Activated CD8-positive, alpha-beta T cell treated with anti-CD3 and anti-CD28 coated beads for 36 hours (primary cell): ENCODE data around the gene ARVCF. TPM values are rescaled to one million over a fixed set of nuclear protein-coding genes. Genes with fewer than 3 reads are reported as not detected.

Source experiments
- ATAC-seq: fragments of 200-7000 bp; cut with Tn5 transposase; one replicate; pipeline ENCODE4 v1.10.0; 2021; ENCODE audit warnings: mild to moderate bottlenecking, moderate library complexity
- CTCF ChIA-PET: fragments of 350-600 bp; sonication (Branson Sonifier 250); formaldehyde crosslinking; loops from one replicate; lab custom pipeline; 2021; ENCODE audit warnings: antibody characterized with exemption; lab: Charles Lee
- POLR2A ChIA-PET: fragments of 350-600 bp; sonication (Branson Sonifier 250); formaldehyde crosslinking; loops from one replicate; lab custom pipeline; 2021; ENCODE audit warnings: antibody characterized with exemption; lab: Charles Lee
- DNase-seq: peaks from one replicate; pipeline ENCODE4 v3.0.0-alpha.2; 2020
- H3K27ac Mint-ChIP-seq: one replicate; pipeline ENCODE4 v1.8.0; 2021; ENCODE audit warnings: mild to moderate bottlenecking, mixed read lengths
- H3K27me3 Mint-ChIP-seq: one replicate; pipeline ENCODE4 v1.8.0; 2021; ENCODE audit warnings: mixed read lengths
- H3K36me3 Mint-ChIP-seq: one replicate; pipeline ENCODE4 v1.8.0; 2021; ENCODE audit warnings: low read depth, mixed read lengths
- H3K4me1 Mint-ChIP-seq: one replicate; pipeline ENCODE4 v1.8.0; 2021; ENCODE audit warnings: low read depth, mixed read lengths
- H3K4me3 Mint-ChIP-seq: one replicate; pipeline ENCODE4 v1.8.0; 2021; ENCODE audit warnings: mild to moderate bottlenecking, moderate library complexity, mixed read lengths
- H3K9me3 Mint-ChIP-seq: one replicate; pipeline ENCODE4 v1.8.0; 2021; ENCODE audit warnings: mixed read lengths
- intact Hi-C: fragments of 100-400 bp; cut with micrococcal nuclease; formaldehyde crosslinking; loops from one replicate; pipeline ENCODE4 v1.10.0; 2022
- total RNA-seq, 2 experiments: library from RNA; stranded (reverse); gene quantifications; one replicate each; pipeline ENCODE4 v1.2.3, GENCODE V29; 2021
- TF ChIP-seq, protein P1 (sequence below): fragments of 200-600 bp; IDR thresholded peaks from one replicate; pipeline ENCODE4 v1.8.0; 2022; ENCODE audit warnings: antibody characterized with exemption, mild to moderate bottlenecking

Gene ARVCF
- total RNA-seq: 1 to 10 TPM; 1.2 to 1.9 TPM

- H3K9me3 Mint-ChIP-seq: no peaks in the 10 kb centered on the region
- ChIA-PET CTCF (no interaction called here), POLR2A (no interaction called here)
- peaks cover 20% of the 10 kb centered on the region for H3K27me3 Mint-ChIP-seq
- DNase-seq: peak; percentile 89
- peak within 1 kb of the TSS; percentile 76 for H3K4me3 Mint-ChIP-seq
- ATAC-seq: peak; percentile 64
- TF ChIP-seq, protein P1, sequence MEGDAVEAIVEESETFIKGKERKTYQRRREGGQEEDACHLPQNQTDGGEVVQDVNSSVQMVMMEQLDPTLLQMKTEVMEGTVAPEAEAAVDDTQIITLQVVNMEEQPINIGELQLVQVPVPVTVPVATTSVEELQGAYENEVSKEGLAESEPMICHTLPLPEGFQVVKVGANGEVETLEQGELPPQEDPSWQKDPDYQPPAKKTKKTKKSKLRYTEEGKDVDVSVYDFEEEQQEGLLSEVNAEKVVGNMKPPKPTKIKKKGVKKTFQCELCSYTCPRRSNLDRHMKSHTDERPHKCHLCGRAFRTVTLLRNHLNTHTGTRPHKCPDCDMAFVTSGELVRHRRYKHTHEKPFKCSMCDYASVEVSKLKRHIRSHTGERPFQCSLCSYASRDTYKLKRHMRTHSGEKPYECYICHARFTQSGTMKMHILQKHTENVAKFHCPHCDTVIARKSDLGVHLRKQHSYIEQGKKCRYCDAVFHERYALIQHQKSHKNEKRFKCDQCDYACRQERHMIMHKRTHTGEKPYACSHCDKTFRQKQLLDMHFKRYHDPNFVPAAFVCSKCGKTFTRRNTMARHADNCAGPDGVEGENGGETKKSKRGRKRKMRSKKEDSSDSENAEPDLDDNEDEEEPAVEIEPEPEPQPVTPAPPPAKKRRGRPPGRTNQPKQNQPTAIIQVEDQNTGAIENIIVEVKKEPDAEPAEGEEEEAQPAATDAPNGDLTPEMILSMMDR: peak; percentile 35
- intact Hi-C loops: no loop called here
- H3K4me1 Mint-ChIP-seq: peaks cover 12% of the 10 kb centered on the region
- no peaks in the 10 kb centered on the region for H3K36me3 Mint-ChIP-seq
- H3K27ac Mint-ChIP-seq: no peak within 1 kb of the TSS
These were observed at the start of gene ARVCF for GRCh38 chr22:20016734-20017621. TSS of gene ARVCF (minus strand) at chr22:20016823. CDS start at chr22:19990794, 26,029 bp downstream.

- DNase-seq (no peak), ATAC-seq (no peak)
- ChIA-PET CTCF (no interaction called here), POLR2A (interaction anchor here (0.6 kb wide), 2 partner anchors 27 to 342 kb away, joined by 3 to 5 read pairs; no protein-coding TSS in a partner anchor)
- Mint-ChIP-seq H3K27me3 (no peaks in the 10 kb centered on the region), H3K27ac (no peak overlapping the region), H3K36me3 (peaks cover 3% of the 10 kb centered on the region), H3K4me3 (no peak overlapping the region), H3K4me1 (no peaks in the 10 kb centered on the region), H3K9me3 (no peaks in the 10 kb centered on the region)
- TF ChIP-seq, protein P1: no peak
- intact Hi-C loops: no loop called here
These were observed 49.4 kb upstream of the ARVCF start for GRCh38 chr22:20065896-20066616.

DNA sequence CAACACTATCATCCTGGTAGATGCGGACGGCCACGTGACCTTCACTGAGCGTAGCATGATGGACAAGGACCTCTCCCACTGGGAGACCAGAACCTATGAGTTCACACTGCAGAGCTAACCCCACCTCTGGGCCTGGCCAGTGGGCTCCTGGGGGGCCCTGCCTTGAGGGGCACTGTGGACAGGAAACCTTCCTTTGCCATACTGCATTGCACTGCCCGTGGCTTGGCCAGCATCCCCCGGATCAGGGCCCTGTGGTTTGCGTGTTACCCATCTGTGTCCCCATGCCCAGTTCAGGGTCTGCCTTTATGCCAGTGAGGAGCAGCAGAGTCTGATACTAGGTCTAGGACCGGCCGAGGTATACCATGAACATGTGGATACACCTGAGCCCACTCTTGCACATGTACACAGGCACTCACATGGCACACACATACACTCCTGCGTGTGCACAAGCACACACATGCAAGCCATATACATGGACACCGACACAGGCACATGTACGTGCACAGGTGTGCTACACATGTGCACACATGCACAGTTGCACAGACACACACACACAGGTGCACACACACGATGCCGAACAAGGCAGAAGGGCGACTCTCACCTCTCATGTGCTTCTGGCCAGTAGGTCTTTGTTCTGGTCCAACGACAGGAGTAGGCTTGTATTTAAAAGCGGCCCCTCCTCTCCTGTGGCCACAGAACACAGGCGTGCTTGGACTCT, 48.1 kb upstream of the ARVCF start:
- ChIA-PET CTCF (no interaction called here), POLR2A (interaction anchor here (0.8 kb wide), 1 partner anchor 8 kb away, joined by 3 read pairs; no protein-coding TSS in a partner anchor)
- no peak overlapping the region for H3K27ac Mint-ChIP-seq
- no peaks in the 10 kb centered on the region for H3K9me3 Mint-ChIP-seq
- H3K4me3 Mint-ChIP-seq: no peak overlapping the region
- DNase-seq: no peak
- ATAC-seq: no peak
- peaks cover 3% of the 10 kb centered on the region for H3K36me3 Mint-ChIP-seq
- intact Hi-C loops: no loop called here
- TF ChIP-seq, protein P1: no peak
- no peaks in the 10 kb centered on the region for H3K4me1 Mint-ChIP-seq
- no peaks in the 10 kb centered on the region for H3K27me3 Mint-ChIP-seq

- Mint-ChIP-seq H3K27ac (no peak overlapping the region), H3K4me3 (no peak overlapping the region), H3K4me1 (no peaks in the 10 kb centered on the region), H3K9me3 (no peaks in the 10 kb centered on the region), H3K27me3 (no peaks in the 10 kb centered on the region), H3K36me3 (peaks cover 3% of the 10 kb centered on the region)
- intact Hi-C loops: no loop called here
- CTCF ChIA-PET: no interaction called here
- TF ChIP-seq, protein P1: no peak
- POLR2A ChIA-PET: interaction anchor here (0.8 kb wide), 1 partner anchor 9 kb away, joined by 3 read pairs; no protein-coding TSS in a partner anchor
- ATAC-seq (no peak), DNase-seq (no peak)
These were observed 47.5 kb upstream of the ARVCF start for GRCh38 chr22:20064140-20064480.
